Measurements from ENCODE around the gene C16orf95.

DNA sequence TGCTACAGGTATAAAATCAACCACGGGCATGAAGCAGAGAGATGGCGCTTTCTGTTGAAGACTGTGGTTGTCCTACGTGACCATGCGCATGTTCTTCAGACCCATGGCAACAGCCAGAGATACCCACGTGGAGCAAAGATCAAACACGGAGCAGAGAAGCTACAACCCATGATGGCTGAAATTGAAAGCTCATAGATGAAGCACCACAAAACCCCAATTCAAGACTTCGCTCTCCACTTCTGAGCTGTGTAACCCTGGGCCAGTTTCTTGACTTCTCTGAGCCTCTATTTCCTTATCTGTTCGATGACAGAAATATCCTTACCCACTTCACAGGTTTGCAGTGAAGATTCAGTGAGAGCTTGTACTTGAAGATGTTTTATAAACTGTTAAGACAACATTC is 49.6 kb downstream of the C16orf95 start:
- no peak for TF ChIP-seq POLR2A (IDR thresholded peaks at IDR 0.05; ENCODE audit: low read depth, low read length)
- no peak for TF ChIP-seq POLR2AphosphoS5 (IDR thresholded peaks at IDR 0.05; ENCODE audit: low read depth, low read length)

Data from GM12892 (cell line).